Omental fat pad (tissue), 4 donors: ENCODE measurements around the gene PERCC1. TPM values are rescaled to one million over a fixed set of nuclear protein-coding genes. Genes with fewer than 3 reads are reported as not detected.

Experiments used
- ATAC-seq: fragments of 150-250 bp; one replicate; pipeline ENCODE4 v1.9.1; 2016; ENCODE audit warnings: mild to moderate bottlenecking, moderate library complexity; ENCODE audit not compliant: low FRiP score
- DNase-seq: peaks from one replicate; pipeline ENCODE4 v3.0.0-alpha.2; 2019; ENCODE audit warnings: low spot score
- CTCF ChIP-seq, 3 donors: fragments of 450-650 bp; IDR thresholded peaks; one replicate each; pipeline ENCODE4 v1.5.1; 2016 to 2017; ENCODE audit warnings: antibody characterized with exemption in 3 of 3, mild to moderate bottlenecking in 3 of 3, moderate library complexity in 2 of 3
- total RNA-seq, 4 donors: library from RNA; depleted of rRNA; stranded (reverse); fragments of >200 nt; gene quantifications; one replicate each; pipeline ENCODE4 v1.1.0, GENCODE V29; 2016

The PERCC1 gene
- total RNA-seq, 4 donors from 2014 or later = 1.9 TPM; not detected in 3

DNA sequence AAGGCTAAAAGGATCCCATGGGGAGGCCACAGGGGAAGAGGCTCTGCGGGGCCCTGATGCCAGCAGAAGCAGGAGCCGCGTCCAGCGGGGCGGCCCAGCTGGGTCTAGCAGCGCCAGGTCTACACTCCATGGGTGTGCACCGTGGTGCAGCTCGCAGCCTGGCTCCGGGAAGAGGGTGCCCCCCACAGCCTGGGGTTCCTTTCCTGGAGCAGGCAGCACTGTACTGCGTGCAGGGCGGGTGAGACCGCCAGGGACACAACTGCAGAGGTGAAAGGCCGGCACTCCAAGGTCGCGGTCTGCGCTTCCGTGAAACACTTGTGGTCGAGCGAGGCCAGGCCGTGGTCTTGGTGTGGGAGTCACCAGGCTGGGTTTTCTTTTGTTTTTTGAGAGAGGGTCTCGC is 20.0 kb downstream of the PERCC1 start:
- no peak for DNase-seq
- TF ChIP-seq CTCF (IDR thresholded peaks at IDR 0.05) = no peak
- ATAC-seq = no peak

DNA sequence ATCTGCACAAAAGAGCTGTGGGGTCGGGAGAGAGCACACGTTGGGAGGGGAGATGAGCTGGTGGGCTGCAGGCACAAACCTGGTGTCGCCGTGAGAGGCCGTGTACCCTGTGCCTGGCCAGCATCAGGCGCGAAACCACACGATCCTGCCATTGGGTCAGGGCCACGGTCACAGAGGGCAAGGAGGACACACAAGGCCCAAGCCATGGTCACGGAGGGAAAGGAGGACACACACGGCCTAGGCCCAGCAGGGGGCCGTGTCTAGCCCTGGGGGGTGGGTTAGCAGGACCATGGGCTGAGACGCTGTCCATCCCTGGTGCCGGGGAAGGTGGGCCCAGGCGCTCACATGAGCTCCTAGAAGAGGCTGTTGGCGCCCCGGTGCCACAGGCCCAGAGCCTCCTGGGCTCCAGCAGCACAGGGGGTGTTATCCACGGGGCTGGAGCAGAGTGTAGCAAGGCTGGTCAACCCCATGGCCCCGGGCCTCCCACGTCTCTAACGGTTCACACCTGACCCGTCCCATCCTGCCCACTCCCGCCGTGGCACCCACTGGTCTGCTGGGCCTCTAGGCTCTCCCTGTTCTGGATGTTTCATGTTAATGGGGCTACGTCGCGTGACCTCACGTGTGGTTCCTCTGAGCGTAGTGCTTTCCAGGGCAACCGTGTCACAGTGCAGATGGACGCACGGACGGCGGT is 21.0 kb downstream of the PERCC1 start:
- ATAC-seq = no peak
- no peak for TF ChIP-seq CTCF (IDR thresholded peaks at IDR 0.05)
- DNase-seq = no peak

DNA sequence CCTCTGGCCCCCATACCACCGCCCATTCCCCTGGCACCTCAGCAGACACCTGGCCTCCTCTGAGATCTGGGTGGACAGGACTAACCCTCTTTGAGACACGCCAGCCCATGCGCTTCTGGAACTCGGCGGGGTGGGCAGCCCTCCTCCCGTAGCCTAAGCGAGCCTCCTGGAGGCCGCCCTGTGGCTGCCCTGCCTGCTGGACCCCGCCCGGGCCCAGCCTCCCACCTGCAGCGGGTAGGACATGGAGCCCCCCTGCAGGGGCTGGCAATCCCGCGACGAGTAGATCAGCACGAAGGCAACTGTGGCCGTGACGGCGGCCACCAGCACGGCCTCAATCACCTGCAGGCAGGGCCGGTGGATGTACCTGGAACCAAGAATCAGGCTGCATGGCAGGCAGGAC is 21.7 kb downstream of the PERCC1 start:
- no peak for TF ChIP-seq CTCF (IDR thresholded peaks at IDR 0.05)
- DNase-seq (no peak), ATAC-seq (no peak)

DNA sequence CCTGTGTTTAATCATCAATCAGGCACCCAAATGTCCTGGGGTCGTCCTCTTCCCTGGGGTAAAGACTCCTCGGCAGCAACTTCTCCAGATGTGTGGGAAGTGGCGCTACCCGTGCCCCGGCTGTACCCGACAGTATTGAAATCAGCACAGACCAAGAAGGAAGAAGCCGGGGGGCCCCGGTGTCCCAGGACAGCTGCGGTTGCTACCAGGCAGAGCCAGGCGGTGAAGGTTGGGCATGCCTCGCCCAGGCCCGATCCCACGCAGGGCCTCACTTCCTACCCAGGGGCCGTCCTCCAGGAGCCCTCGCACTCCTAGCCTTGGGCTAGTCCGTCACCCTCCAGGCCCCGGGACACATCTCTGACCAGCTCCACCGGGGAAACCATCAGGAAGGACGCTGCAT is 22.4 kb downstream of the PERCC1 start:
- ATAC-seq (no peak), DNase-seq (no peak)
- TF ChIP-seq CTCF (IDR thresholded peaks at IDR 0.05) = no peak

DNA sequence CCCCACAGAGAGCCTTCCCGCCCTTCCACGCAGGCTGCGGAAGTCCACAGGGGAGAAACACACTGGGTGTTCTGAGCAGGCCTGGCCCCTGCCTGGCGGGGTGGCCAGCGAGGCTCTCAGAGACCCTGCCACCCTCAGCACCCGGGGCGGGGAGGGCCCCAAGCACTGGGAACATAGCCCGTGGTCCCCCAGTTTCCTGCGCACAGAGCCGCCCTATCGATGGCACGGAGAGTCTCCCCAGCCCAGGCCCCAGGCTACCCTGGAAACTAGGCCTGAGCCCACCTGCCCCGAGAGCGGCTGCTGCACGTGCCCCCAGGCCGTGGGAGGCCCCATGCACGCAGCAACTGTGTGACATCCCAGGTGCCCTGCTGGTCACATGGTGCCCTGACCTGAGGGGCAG is 23.7 kb downstream of the PERCC1 start:
- TF ChIP-seq CTCF (IDR thresholded peaks at IDR 0.05) = no peak
- no peak for DNase-seq
- ATAC-seq = no peak

DNA sequence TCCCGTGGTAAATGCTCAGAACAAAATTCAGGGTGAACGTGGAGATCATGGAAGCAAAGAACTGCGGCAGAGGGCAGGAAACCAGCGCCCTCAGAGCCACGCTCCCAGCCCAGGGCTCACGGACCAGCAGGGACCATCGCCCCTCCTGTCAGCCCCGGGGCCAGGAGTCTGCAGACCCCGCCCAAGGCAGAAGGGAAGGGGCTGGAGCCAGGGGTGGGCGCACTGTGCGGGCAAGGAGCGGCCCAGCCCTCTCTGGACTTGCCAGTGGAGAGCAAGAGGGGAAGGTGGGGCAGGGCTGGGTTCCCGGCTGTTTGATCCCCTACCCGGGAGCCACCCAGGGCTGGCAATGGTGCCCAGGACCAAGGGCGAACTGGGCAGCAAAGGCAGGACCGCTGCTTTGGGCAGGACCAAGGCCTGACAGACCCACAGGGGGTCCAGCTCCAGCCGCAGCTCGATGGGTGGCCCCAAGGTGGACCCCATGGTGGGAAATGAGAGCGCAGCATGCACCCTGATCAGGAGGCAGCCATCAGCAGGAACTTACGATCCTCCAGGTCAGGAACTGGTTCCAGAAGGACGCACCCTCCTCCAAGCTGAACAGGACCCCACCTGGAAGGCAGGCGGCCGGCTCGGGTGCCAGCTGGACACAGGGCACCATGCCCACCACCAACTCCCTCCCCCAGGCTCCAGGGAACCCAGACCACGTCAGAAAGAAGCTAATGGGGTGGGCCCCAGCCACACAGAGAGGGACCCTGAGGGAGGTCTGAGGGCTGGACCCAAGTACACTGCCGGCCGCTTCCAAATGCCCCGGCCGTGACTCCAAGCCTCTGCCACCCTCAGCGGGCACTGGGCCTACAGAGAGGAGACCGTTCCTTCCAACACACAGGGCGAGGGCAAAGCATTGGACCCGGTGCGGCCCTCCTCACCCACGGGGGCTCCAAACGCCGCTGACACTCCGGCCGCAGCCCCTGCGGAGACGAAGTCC is 24.6 kb downstream of the PERCC1 start:
- no peak for TF ChIP-seq CTCF (IDR thresholded peaks at IDR 0.05)
- ATAC-seq (no peak), DNase-seq (no peak)
